ENCODE measurements around the gene TCTN1.
A peak's percentile ranks its signal among the peaks of the same experiment; 100 is the strongest.

The TCTN1 gene

GRCh38 chr12:110670161-110670701, 56.3 kb downstream of the TCTN1 start:
- FAIRE-seq (peak; percentile 96), DNase-seq (ENCODE audit: insufficient read length) (no peak)
- TF ChIP-seq POLR2A (IDR thresholded peaks at IDR 0.05; ENCODE audit: low read depth, low read length) (no peak; the same call in 1 of the 2 replicates), TAF1 (IDR thresholded peaks at IDR 0.05; ENCODE audit: borderline replicate concordance, low read depth, low read length) (no peak), POLR2AphosphoS5 (IDR thresholded peaks at IDR 0.05; ENCODE audit: low read depth, low read length) (no peak)

GRCh38 chr12:110676171-110676570, 62.2 kb downstream of the TCTN1 start:
- FAIRE-seq, result no peak

GRCh38 chr12:110677206-110677911, 63.4 kb downstream of the TCTN1 start:
- TF ChIP-seq TAF1 (IDR thresholded peaks at IDR 0.05; ENCODE audit: borderline replicate concordance, low read depth, low read length), result no peak
- peak; percentile 44; the same call in 1 of the 2 replicates for TF ChIP-seq POLR2A (IDR thresholded peaks at IDR 0.05; ENCODE audit: low read depth, low read length)
- FAIRE-seq (peak; percentile 98), DNase-seq (ENCODE audit: insufficient read length) (no peak)

More at GRCh38 chr12:110676171-110676570, 62.2 kb downstream of the TCTN1 start:
- no peak for DNase-seq (ENCODE audit: insufficient read length)
- TF ChIP-seq POLR2A (IDR thresholded peaks at IDR 0.05; ENCODE audit: low read depth, low read length) (no peak), POLR2AphosphoS5 (IDR thresholded peaks at IDR 0.05; ENCODE audit: low read depth, low read length) (no peak), TAF1 (IDR thresholded peaks at IDR 0.05; ENCODE audit: borderline replicate concordance, low read depth, low read length) (no peak)

GRCh38 chr12:110677982-110678381, 64.1 kb downstream of the TCTN1 start:
- FAIRE-seq, result peak; percentile 76
- no peak for DNase-seq (ENCODE audit: insufficient read length)
- TF ChIP-seq TAF1 (IDR thresholded peaks at IDR 0.05; ENCODE audit: borderline replicate concordance, low read depth, low read length), result no peak
- TF ChIP-seq POLR2A (IDR thresholded peaks at IDR 0.05; ENCODE audit: low read depth, low read length), result no peak
- no peak for TF ChIP-seq POLR2AphosphoS5 (IDR thresholded peaks at IDR 0.05; ENCODE audit: low read depth, low read length)

- no peak for DNase-seq (ENCODE audit: insufficient read length)
- FAIRE-seq, result peak; percentile 24
- TF ChIP-seq POLR2AphosphoS5 (IDR thresholded peaks at IDR 0.05; ENCODE audit: low read depth, low read length), result no peak
- no peak for TF ChIP-seq TAF1 (IDR thresholded peaks at IDR 0.05; ENCODE audit: borderline replicate concordance, low read depth, low read length)
- TF ChIP-seq POLR2A (IDR thresholded peaks at IDR 0.05; ENCODE audit: low read depth, low read length), result no peak
Observed at GRCh38 chr12:110679201-110679600, 65.3 kb downstream of the TCTN1 start.

- peak; percentile 66 for FAIRE-seq
- TF ChIP-seq POLR2AphosphoS5 (IDR thresholded peaks at IDR 0.05; ENCODE audit: low read depth, low read length), result no peak
- no peak for TF ChIP-seq POLR2A (IDR thresholded peaks at IDR 0.05; ENCODE audit: low read depth, low read length)
- no peak for TF ChIP-seq TAF1 (IDR thresholded peaks at IDR 0.05; ENCODE audit: borderline replicate concordance, low read depth, low read length)
- DNase-seq (ENCODE audit: insufficient read length), result no peak
Observed at GRCh38 chr12:110680032-110680431, 66.1 kb downstream of the TCTN1 start.

- no peak for TF ChIP-seq POLR2AphosphoS5 (IDR thresholded peaks at IDR 0.05; ENCODE audit: low read depth, low read length)
- TF ChIP-seq POLR2A (IDR thresholded peaks at IDR 0.05; ENCODE audit: low read depth, low read length), result no peak
- no peak for TF ChIP-seq TAF1 (IDR thresholded peaks at IDR 0.05; ENCODE audit: borderline replicate concordance, low read depth, low read length)
- DNase-seq (ENCODE audit: insufficient read length), result no peak
- no peak for FAIRE-seq
Observed at GRCh38 chr12:110683888-110684287, 70.0 kb downstream of the TCTN1 start.

- peak; percentile 88 for FAIRE-seq
- no peak for DNase-seq (ENCODE audit: insufficient read length)
- no peak for TF ChIP-seq POLR2A (IDR thresholded peaks at IDR 0.05; ENCODE audit: low read depth, low read length)
- no peak for TF ChIP-seq POLR2AphosphoS5 (IDR thresholded peaks at IDR 0.05; ENCODE audit: low read depth, low read length)
- TF ChIP-seq TAF1 (IDR thresholded peaks at IDR 0.05; ENCODE audit: borderline replicate concordance, low read depth, low read length), result no peak
Observed at GRCh38 chr12:110684312-110684836, 70.4 kb downstream of the TCTN1 start.

- peak; percentile 94 for FAIRE-seq
- TF ChIP-seq POLR2AphosphoS5 (IDR thresholded peaks at IDR 0.05; ENCODE audit: low read depth, low read length) (no peak), POLR2A (IDR thresholded peaks at IDR 0.05; ENCODE audit: low read depth, low read length) (no peak), TAF1 (IDR thresholded peaks at IDR 0.05; ENCODE audit: borderline replicate concordance, low read depth, low read length) (no peak)
Observed at GRCh38 chr12:110686294-110686903, 72.5 kb downstream of the TCTN1 start.

GRCh38 chr12:110687396-110688169, 73.7 kb downstream of the TCTN1 start:
- FAIRE-seq (peak; percentile 96), DNase-seq (ENCODE audit: insufficient read length) (no peak)
- TF ChIP-seq POLR2AphosphoS5 (IDR thresholded peaks at IDR 0.05; ENCODE audit: low read depth, low read length), result no peak
- no peak for TF ChIP-seq TAF1 (IDR thresholded peaks at IDR 0.05; ENCODE audit: borderline replicate concordance, low read depth, low read length)
- no peak for TF ChIP-seq POLR2A (IDR thresholded peaks at IDR 0.05; ENCODE audit: low read depth, low read length)

More at GRCh38 chr12:110686294-110686903, 72.5 kb downstream of the TCTN1 start:
- DNase-seq (ENCODE audit: insufficient read length), result no peak
